Measurements from ENCODE around the gene ANKRD53. TPM values are rescaled to one million over a fixed set of nuclear protein-coding genes. Genes with fewer than 3 reads are reported as not detected.

ANKRD53 gene
- total and polyA plus RNA-seq, 9 of the 15 experiments (the other 6 are each of a cell fraction or from before 2014, with no cell fraction given), result 0.18 TPM; not detected in 8

- POLR2A ChIA-PET, result no interaction called here
- TF ChIP-seq, protein P1, sequence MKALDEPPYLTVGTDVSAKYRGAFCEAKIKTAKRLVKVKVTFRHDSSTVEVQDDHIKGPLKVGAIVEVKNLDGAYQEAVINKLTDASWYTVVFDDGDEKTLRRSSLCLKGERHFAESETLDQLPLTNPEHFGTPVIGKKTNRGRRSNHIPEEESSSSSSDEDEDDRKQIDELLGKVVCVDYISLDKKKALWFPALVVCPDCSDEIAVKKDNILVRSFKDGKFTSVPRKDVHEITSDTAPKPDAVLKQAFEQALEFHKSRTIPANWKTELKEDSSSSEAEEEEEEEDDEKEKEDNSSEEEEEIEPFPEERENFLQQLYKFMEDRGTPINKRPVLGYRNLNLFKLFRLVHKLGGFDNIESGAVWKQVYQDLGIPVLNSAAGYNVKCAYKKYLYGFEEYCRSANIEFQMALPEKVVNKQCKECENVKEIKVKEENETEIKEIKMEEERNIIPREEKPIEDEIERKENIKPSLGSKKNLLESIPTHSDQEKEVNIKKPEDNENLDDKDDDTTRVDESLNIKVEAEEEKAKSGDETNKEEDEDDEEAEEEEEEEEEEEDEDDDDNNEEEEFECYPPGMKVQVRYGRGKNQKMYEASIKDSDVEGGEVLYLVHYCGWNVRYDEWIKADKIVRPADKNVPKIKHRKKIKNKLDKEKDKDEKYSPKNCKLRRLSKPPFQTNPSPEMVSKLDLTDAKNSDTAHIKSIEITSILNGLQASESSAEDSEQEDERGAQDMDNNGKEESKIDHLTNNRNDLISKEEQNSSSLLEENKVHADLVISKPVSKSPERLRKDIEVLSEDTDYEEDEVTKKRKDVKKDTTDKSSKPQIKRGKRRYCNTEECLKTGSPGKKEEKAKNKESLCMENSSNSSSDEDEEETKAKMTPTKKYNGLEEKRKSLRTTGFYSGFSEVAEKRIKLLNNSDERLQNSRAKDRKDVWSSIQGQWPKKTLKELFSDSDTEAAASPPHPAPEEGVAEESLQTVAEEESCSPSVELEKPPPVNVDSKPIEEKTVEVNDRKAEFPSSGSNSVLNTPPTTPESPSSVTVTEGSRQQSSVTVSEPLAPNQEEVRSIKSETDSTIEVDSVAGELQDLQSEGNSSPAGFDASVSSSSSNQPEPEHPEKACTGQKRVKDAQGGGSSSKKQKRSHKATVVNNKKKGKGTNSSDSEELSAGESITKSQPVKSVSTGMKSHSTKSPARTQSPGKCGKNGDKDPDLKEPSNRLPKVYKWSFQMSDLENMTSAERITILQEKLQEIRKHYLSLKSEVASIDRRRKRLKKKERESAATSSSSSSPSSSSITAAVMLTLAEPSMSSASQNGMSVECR (CRISPR knock-in tag; IDR thresholded peaks at IDR 0.05), result no peak
- no peak for TF ChIP-seq ZFP91 (CRISPR knock-in tag; IDR thresholded peaks at IDR 0.05)
- no peak for TF ChIP-seq ZNF263 (CRISPR knock-in tag; IDR thresholded peaks at IDR 0.05; ENCODE audit: borderline replicate concordance)
- TF ChIP-seq ZNF133 (CRISPR knock-in tag; IDR thresholded peaks at IDR 0.05), result no peak
- no peak for TF ChIP-seq HEY1 (CRISPR knock-in tag; IDR thresholded peaks at IDR 0.05; ENCODE audit: borderline replicate concordance)
- no peak for TF ChIP-seq MEF2D (tag; conservative IDR thresholded peaks at IDR 0.05; ENCODE audit: low read depth)
- TF ChIP-seq HNRNPLL (IDR thresholded peaks at IDR 0.05; ENCODE audit: low read depth, low read length, poor library complexity, severe bottlenecking), result no peak
- 0 out of 2 replicates have a peak, but pooled peaks have one; percentile 10 for TF ChIP-seq MAFG (tag; conservative IDR thresholded peaks at IDR 0.05)
- no peak for TF ChIP-seq PHF8 (IDR thresholded peaks at IDR 0.05; ENCODE audit: borderline replicate concordance, low read length)
Measured at GRCh38 chr2:71003966-71004755, 25.7 kb downstream of the ANKRD53 start.

More at GRCh38 chr2:71003966-71004755, 25.7 kb downstream of the ANKRD53 start:
- BruUV-seq (replicated peaks), result no TSS peak
- H3K9ac ChIP-seq (ENCODE audit: insufficient read depth in 1 of 2, low read depth in 2 of 2, low read length in 2 of 2), result no peak overlapping the region
- no peak for ATAC-seq
- no peak overlapping the region for H3K4me2 ChIP-seq (ENCODE audit: insufficient read depth, low read length)
- no peaks in the 10 kb centered on the region for H4K20me1 ChIP-seq (replicated peaks; ENCODE audit: control insufficient read depth, insufficient read depth, low read length)
- no peak for FAIRE-seq
- intact Hi-C loops (cut with micrococcal nuclease) (loop anchor here (10.0 kb wide), 1 partner anchor 151 kb away; no protein-coding TSS in a partner anchor), in situ Hi-C loops (cut with MboI) (no loop called here)
- CTCF ChIA-PET (ENCODE audit: low intra/inter-chr PET ratio), result no interaction called here
- H3K9me3 ChIP-seq (replicated peaks; ENCODE audit: control insufficient read depth, insufficient read depth, low read depth, low read length), result no peaks in the 10 kb centered on the region
- H2AFZ ChIP-seq (ENCODE audit: low read depth, low read length), result no peak overlapping the region
- H3K4me1 ChIP-seq (replicated peaks in 1 of 2; ENCODE audit: control insufficient read depth in 2 of 2, insufficient read depth in 2 of 2, low read length in 2 of 2), result peaks cover 17 to 24% of the 10 kb centered on the region in 2 experiments; a peak in 4 of 5 replicates
- no peaks in the 10 kb centered on the region for H3K79me2 ChIP-seq (ENCODE audit: control insufficient read depth, insufficient read depth, low read length)
- H3K9me1 ChIP-seq (ENCODE audit: control insufficient read depth, insufficient read depth, low read length), result peaks cover 3% of the 10 kb centered on the region
- WGBS (ENCODE audit: insufficient coverage, low coverage, missing lambda C conversion rate), result 35% methylated on average over 11 of the region's 11 CpGs
- no peaks in the 10 kb centered on the region for H3K36me3 ChIP-seq (ENCODE audit: control insufficient read depth, insufficient read depth, low read length)
- no peak overlapping the region for H3K4me3 ChIP-seq
- H3K27me3 ChIP-seq (ENCODE audit: control insufficient read depth in 2 of 2, insufficient read depth in 2 of 2, low read length in 2 of 2), result peaks cover 0 to 9% of the 10 kb centered on the region in 2 experiments; a peak in 3 of 5 replicates
- no peak overlapping the region for H3K27ac ChIP-seq (ENCODE audit: extremely low read depth, low read depth, low read length)
- peak in 2 of 4 experiments; percentile 1 to 3 for DNase-seq (ENCODE audit: extremely low read depth in 1 of 4, low spot score in 3 of 4)

Data from K562 (cell line).